ENCODE data around the gene HIBCH. TPM values are rescaled to one million over a fixed set of nuclear protein-coding genes. Genes with fewer than 3 reads are reported as not detected.

The HIBCH gene
- total and polyA plus RNA-seq, 9 of the 15 experiments (the other 6 are each of a cell fraction or from before 2014, with no cell fraction given) = 17.0 to 65.4 (median 28.3) TPM

- no peak for TF ChIP-seq CHD4 (IDR thresholded peaks at IDR 0.05; ENCODE audit: insufficient read depth, insufficient replicate concordance, low read depth, low read length, poor library complexity, severe bottlenecking)
- TF ChIP-seq ZNF280A (IDR thresholded peaks at IDR 0.05; ENCODE audit: low read depth, partially characterized antibody) = no peak
- TF ChIP-seq CHAMP1 (IDR thresholded peaks at IDR 0.05) = no peak
- no peak for TF ChIP-seq CBX3 (IDR thresholded peaks at IDR 0.05; ENCODE audit: borderline replicate concordance in 1 of 2, low read length in 2 of 2)
- no peak for TF ChIP-seq ZNF740 (CRISPR knock-in tag; IDR thresholded peaks at IDR 0.05)
- no peak for TF ChIP-seq ZNF740 (tag; IDR thresholded peaks at IDR 0.05)
- no peak for TF ChIP-seq SIX5 (IDR thresholded peaks at IDR 0.05; ENCODE audit: borderline replicate concordance in 1 of 2, insufficient read depth in 1 of 2, low read depth in 1 of 2, low read length in 2 of 2)
- TF ChIP-seq PHTF2 (CRISPR knock-in tag; IDR thresholded peaks at IDR 0.05) = no peak
- TF ChIP-seq ZNF431 (CRISPR knock-in tag; IDR thresholded peaks at IDR 0.05) = no peak
- no peak for TF ChIP-seq RB1 (IDR thresholded peaks at IDR 0.05; ENCODE audit: low read depth)
Observed at GRCh38 chr2:190308031-190308430, 11.6 kb downstream of the HIBCH start (continued).

Measured in K562 (cell line).